Osteocyte (in vitro differentiated cells): Measurements from ENCODE around the gene SEC14L1. TPM values are rescaled to one million over a fixed set of nuclear protein-coding genes. Genes with fewer than 3 reads are reported as not detected.
A peak's percentile ranks its signal among the peaks of the same experiment; 100 is the strongest.

Experiments used
- DNase-seq: peaks from one replicate; pipeline ENCODE4 v3.0.0; 2021; ENCODE audit warnings: mixed read lengths; ENCODE audit not compliant: unreplicated experiment; ENCODE audit errors: extremely low spot score
- H3K27ac Mint-ChIP-seq: one replicate; pipeline ENCODE4 v1.8.0; 2021; ENCODE audit warnings: mild to moderate bottlenecking, mixed read lengths; ENCODE audit not compliant: unreplicated experiment
- H3K27me3 Mint-ChIP-seq: one replicate; pipeline ENCODE4 v1.8.0; 2021; ENCODE audit warnings: mixed read lengths; ENCODE audit not compliant: unreplicated experiment
- H3K36me3 Mint-ChIP-seq: one replicate; pipeline ENCODE4 v1.8.0; 2021; ENCODE audit warnings: mixed read lengths; ENCODE audit not compliant: unreplicated experiment
- H3K4me1 Mint-ChIP-seq: one replicate; pipeline ENCODE4 v1.8.0; 2021; ENCODE audit warnings: mixed read lengths; ENCODE audit not compliant: unreplicated experiment
- H3K4me3 Mint-ChIP-seq: one replicate; pipeline ENCODE4 v1.8.0; 2021; ENCODE audit warnings: mild to moderate bottlenecking, moderate library complexity, mixed read lengths; ENCODE audit not compliant: unreplicated experiment
- H3K9me3 Mint-ChIP-seq: one replicate; pipeline ENCODE4 v1.8.0; 2021; ENCODE audit warnings: mixed read lengths; ENCODE audit not compliant: unreplicated experiment
- CTCF ChIP-seq: fragments of 200-600 bp; sonication (generic); IDR thresholded peaks from 2 replicates; pipeline ENCODE4 v1.5.0; 2021; ENCODE audit warnings: antibody characterized with exemption, mild to moderate bottlenecking, moderate library complexity
- total RNA-seq: library from RNA; stranded (reverse); gene quantifications from 2 replicates; pipeline ENCODE4 v1.2.1, GENCODE V29; 2021

SEC14L1 gene
- total RNA-seq, 1 donor from 2014 or later: 82.9 TPM

GRCh38 chr17:77143306-77143705, 2.5 kb downstream of the SEC14L1 start:
- Mint-ChIP-seq H3K36me3 (peaks cover 32% of the 10 kb centered on the region), H3K27ac (no peak overlapping the region), H3K4me1 (peaks cover 51% of the 10 kb centered on the region), H3K27me3 (no peaks in the 10 kb centered on the region), H3K9me3 (no peaks in the 10 kb centered on the region), H3K4me3 (no peak overlapping the region)
- no peak for DNase-seq
- no peak for TF ChIP-seq CTCF

- Mint-ChIP-seq H3K9me3 (no peaks in the 10 kb centered on the region), H3K4me3 (no peak overlapping the region), H3K36me3 (peaks cover 39% of the 10 kb centered on the region), H3K27ac (no peak overlapping the region), H3K4me1 (peaks cover 56% of the 10 kb centered on the region), H3K27me3 (no peaks in the 10 kb centered on the region)
- no peak for TF ChIP-seq CTCF
- DNase-seq: no peak
Observed at GRCh38 chr17:77144227-77144626, 3.5 kb downstream of the SEC14L1 start.

- H3K9me3 Mint-ChIP-seq: no peaks in the 10 kb centered on the region
- TF ChIP-seq CTCF: no peak
Observed at GRCh38 chr17:77145224-77145611, 4.4 kb downstream of the SEC14L1 start.

GRCh38 chr17:77145612-77146245, 5.0 kb downstream of the SEC14L1 start:
- Mint-ChIP-seq H3K4me1 (peaks cover 53% of the 10 kb centered on the region), H3K27me3 (no peaks in the 10 kb centered on the region), H3K36me3 (peaks cover 50% of the 10 kb centered on the region), H3K27ac (peak overlapping the region; percentile 87), H3K9me3 (no peaks in the 10 kb centered on the region), H3K4me3 (peak overlapping the region; percentile 46)
- peak; percentile 46 for TF ChIP-seq CTCF
- no peak for DNase-seq

More at GRCh38 chr17:77145224-77145611, 4.4 kb downstream of the SEC14L1 start:
- H3K36me3 Mint-ChIP-seq: peaks cover 46% of the 10 kb centered on the region
- peak overlapping the region; percentile 46 for H3K4me3 Mint-ChIP-seq
- H3K27ac Mint-ChIP-seq: peak overlapping the region; percentile 87
- DNase-seq: no peak
- H3K27me3 Mint-ChIP-seq: no peaks in the 10 kb centered on the region
- H3K4me1 Mint-ChIP-seq: peaks cover 52% of the 10 kb centered on the region

DNA sequence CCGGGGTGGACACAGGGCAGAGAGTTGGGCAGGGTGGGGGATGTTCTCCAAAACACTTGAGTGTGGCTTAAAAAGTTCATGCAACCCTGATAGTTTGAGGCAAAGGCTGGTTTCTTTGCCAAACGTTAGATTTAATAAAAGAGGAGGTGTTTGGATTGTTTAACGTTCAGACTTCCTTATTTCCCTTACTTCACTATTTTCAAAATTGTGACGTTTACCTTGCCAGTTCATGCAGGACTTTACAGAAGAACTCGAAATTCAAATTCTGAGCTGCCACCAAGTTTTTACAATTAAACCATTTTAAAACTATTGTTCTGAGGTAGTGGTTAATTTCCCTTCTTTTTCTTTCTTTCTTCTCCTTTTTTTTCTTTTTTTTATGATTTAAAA, 5.5 kb downstream of the SEC14L1 start:
- Mint-ChIP-seq H3K4me1 (peaks cover 56% of the 10 kb centered on the region), H3K27me3 (no peaks in the 10 kb centered on the region), H3K9me3 (no peaks in the 10 kb centered on the region), H3K27ac (peak overlapping the region; percentile 87), H3K36me3 (peaks cover 55% of the 10 kb centered on the region), H3K4me3 (peak overlapping the region; percentile 43)
- TF ChIP-seq CTCF: no peak
- DNase-seq: no peak
